ENCODE measurements around the gene TSHZ1.

DNA sequence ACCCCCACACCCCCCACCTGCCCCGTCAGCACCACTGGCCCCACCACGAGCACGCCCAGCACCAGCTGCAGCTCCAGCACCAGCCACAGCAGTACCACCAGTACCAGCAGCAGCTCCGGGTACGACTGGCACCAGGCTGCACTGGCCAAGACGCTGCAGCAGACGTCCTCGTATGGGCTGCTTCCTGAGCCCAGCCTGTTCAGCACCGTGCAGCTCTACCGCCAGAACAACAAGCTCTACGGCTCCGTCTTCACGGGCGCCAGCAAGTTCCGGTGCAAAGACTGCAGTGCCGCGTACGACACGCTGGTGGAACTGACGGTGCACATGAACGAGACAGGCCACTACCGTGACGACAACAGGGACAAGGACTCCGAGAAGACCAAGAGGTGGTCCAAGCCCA, 75.3 kb downstream of the TSHZ1 start:
- TF ChIP-seq, protein P1, sequence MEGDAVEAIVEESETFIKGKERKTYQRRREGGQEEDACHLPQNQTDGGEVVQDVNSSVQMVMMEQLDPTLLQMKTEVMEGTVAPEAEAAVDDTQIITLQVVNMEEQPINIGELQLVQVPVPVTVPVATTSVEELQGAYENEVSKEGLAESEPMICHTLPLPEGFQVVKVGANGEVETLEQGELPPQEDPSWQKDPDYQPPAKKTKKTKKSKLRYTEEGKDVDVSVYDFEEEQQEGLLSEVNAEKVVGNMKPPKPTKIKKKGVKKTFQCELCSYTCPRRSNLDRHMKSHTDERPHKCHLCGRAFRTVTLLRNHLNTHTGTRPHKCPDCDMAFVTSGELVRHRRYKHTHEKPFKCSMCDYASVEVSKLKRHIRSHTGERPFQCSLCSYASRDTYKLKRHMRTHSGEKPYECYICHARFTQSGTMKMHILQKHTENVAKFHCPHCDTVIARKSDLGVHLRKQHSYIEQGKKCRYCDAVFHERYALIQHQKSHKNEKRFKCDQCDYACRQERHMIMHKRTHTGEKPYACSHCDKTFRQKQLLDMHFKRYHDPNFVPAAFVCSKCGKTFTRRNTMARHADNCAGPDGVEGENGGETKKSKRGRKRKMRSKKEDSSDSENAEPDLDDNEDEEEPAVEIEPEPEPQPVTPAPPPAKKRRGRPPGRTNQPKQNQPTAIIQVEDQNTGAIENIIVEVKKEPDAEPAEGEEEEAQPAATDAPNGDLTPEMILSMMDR (IDR thresholded peaks at IDR 0.05) = no peak
- TF ChIP-seq POLR2A (IDR thresholded peaks at IDR 0.05) (no peak), EP300 (IDR thresholded peaks at IDR 0.05) (no peak)
